Caco-2 (cell line): ENCODE measurements around the gene IL17F. TPM values are rescaled to one million over a fixed set of nuclear protein-coding genes. Genes with fewer than 3 reads are reported as not detected.

Experiments used
- BruUV-seq: library from RNA; stranded (reverse); fragments of 400-500 nt; replicated peaks from 2 replicates; lab custom pipeline; 2021; lab: Mats Ljungman, UMichigan
- CTCF ChIA-PET: fragments of 300-600 bp; sonication (Branson Sonifier 250); formaldehyde crosslinking; loops from one replicate; lab custom pipeline; 2022; ENCODE audit warnings: antibody characterized with exemption; lab: Charles Lee
- POLR2A ChIA-PET: fragments of 300-600 bp; sonication (Branson Sonifier 250); formaldehyde crosslinking; loops from one replicate; lab custom pipeline; 2022; ENCODE audit warnings: antibody characterized with exemption; lab: Charles Lee
- DNase-seq, 2 experiments: peaks; one replicate each; pipeline versions ENCODE4 v3.0.0 to v3.0.0-alpha.2; 2020 to 2022
- H3K27me3 ChIP-seq: replicated peaks from 2 replicates; pipeline ENCODE4 v1.6.0; 2011; ENCODE audit warnings: low read length; ENCODE audit not compliant: control insufficient read depth, insufficient read depth
- H3K36me3 ChIP-seq: 2 replicates; pipeline ENCODE4 v1.5.1; 2011; ENCODE audit warnings: low read length; ENCODE audit not compliant: control insufficient read depth, insufficient read depth
- H3K4me1 ChIP-seq: fragments of 250-450 bp; sonication (Bioruptor Pico); 2 replicates; pipeline ENCODE4 v1.5.1; 2020; ENCODE audit warnings: mild to moderate bottlenecking
- H3K4me3 ChIP-seq: 2 replicates; pipeline ENCODE4 v1.5.1; 2011; ENCODE audit warnings: low read depth, mild to moderate bottlenecking, control low read depth, low read length
- H3K9me3 ChIP-seq: fragments of 250-450 bp; sonication (Bioruptor Pico); 2 replicates; pipeline ENCODE4 v1.5.1; 2020; ENCODE audit warnings: mild to moderate bottlenecking, moderate library complexity
- H3K27ac Mint-ChIP-seq: one replicate; pipeline ENCODE4 v1.8.0; 2022; ENCODE audit warnings: mixed read lengths; ENCODE audit not compliant: unreplicated experiment
- H3K27me3 Mint-ChIP-seq: one replicate; pipeline ENCODE4 v1.8.0; 2022; ENCODE audit warnings: mixed read lengths; ENCODE audit not compliant: insufficient read depth, unreplicated experiment
- H3K36me3 Mint-ChIP-seq: one replicate; pipeline ENCODE4 v1.8.0; 2022; ENCODE audit warnings: mild to moderate bottlenecking, mixed read lengths; ENCODE audit not compliant: insufficient read depth, unreplicated experiment
- H3K4me1 Mint-ChIP-seq: one replicate; pipeline ENCODE4 v1.8.0; 2022; ENCODE audit warnings: low read depth, mixed read lengths; ENCODE audit not compliant: unreplicated experiment
- H3K4me3 Mint-ChIP-seq: one replicate; pipeline ENCODE4 v1.8.0; 2022; ENCODE audit warnings: mild to moderate bottlenecking, moderate library complexity, mixed read lengths; ENCODE audit not compliant: unreplicated experiment
- H3K9me3 Mint-ChIP-seq: one replicate; pipeline ENCODE4 v1.8.0; 2022; ENCODE audit warnings: mixed read lengths; ENCODE audit not compliant: unreplicated experiment
- CTCF ChIP-seq, 2 experiments: fragments of 200-600 bp in 1 of 2; IDR thresholded peaks; 1 replicate in 1 of 2; 2 replicates in 1 of 2; pipeline versions ENCODE4 v1.5.1 to v1.8.0; 2011 to 2022; ENCODE audit warnings: antibody characterized with exemption in 1 of 2, control low read depth in 1 of 2, inconsistent platforms in 1 of 2, low read depth in 1 of 2, low read length in 1 of 2, mild to moderate bottlenecking in 1 of 2, moderate library complexity in 1 of 2; ENCODE audit not compliant: insufficient read depth in 1 of 2, severe bottlenecking in 1 of 2, unreplicated experiment in 1 of 2
- intact Hi-C: fragments of 100-400 bp; cut with micrococcal nuclease; formaldehyde crosslinking; loops from one replicate; pipeline ENCODE4 v1.10.0; 2022; ENCODE audit not compliant: unreplicated experiment
- total RNA-seq: library from RNA; stranded (reverse); gene quantifications from 2 replicates; pipeline ENCODE4 v1.2.3, GENCODE V29; 2022

The IL17F gene
- total RNA-seq, 1 experiment from 2014 or later: not detected

DNA sequence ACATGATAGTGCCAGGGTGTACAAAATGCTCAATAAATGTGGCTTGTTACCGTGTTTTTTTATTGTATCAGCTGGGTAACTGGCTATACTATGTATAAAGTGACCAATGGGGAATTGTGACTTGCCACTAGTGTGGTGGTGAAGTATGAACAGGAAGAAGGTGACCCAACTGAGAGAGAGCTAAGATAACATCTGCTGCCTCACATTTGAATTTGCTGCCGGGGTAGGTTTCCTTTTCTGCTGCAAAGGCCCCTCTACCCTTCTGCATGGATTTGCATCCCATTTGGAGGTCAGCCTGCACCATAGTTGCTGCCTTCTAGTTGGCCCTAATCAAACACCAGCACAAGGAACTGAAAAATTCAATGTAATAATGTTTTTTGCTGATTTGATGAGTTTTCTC, 34.1 kb downstream of the IL17F start:
- no peaks in the 10 kb centered on the region for H3K9me3 ChIP-seq
- intact Hi-C loops: no loop called here
- DNase-seq: no peak
- Mint-ChIP-seq H3K36me3 (no peaks in the 10 kb centered on the region), H3K27me3 (peaks cover 10% of the 10 kb centered on the region), H3K4me1 (no peaks in the 10 kb centered on the region), H3K4me3 (no peak overlapping the region), H3K9me3 (no peaks in the 10 kb centered on the region), H3K27ac (no peak overlapping the region)
- BruUV-seq: no TSS peak
- TF ChIP-seq CTCF (IDR thresholded peaks at IDR 0.05; ENCODE audit: insufficient read depth in 1 of 2, low read depth in 1 of 2, low read length in 1 of 2, severe bottlenecking in 1 of 2, unreplicated experiment in 1 of 2): no peak
- ChIA-PET POLR2A (no interaction called here), CTCF (no interaction called here)
- H3K36me3 ChIP-seq: no peaks in the 10 kb centered on the region
- no peaks in the 10 kb centered on the region for H3K4me1 ChIP-seq
- no peak overlapping the region for H3K4me3 ChIP-seq
- H3K27me3 ChIP-seq: no peaks in the 10 kb centered on the region

GRCh38 chr6:52209770-52210169, 34.5 kb downstream of the IL17F start:
- BruUV-seq: no TSS peak
- CTCF ChIA-PET: no interaction called here

GRCh38 chr6:52208612-52209011, 35.7 kb downstream of the IL17F start:
- Mint-ChIP-seq H3K36me3 (no peaks in the 10 kb centered on the region), H3K4me1 (no peaks in the 10 kb centered on the region), H3K4me3 (no peak overlapping the region), H3K9me3 (peaks cover under 1% of the 10 kb centered on the region), H3K27ac (no peak overlapping the region), H3K27me3 (peaks cover 10% of the 10 kb centered on the region)
- Histone ChIP-seq H3K4me3 (no peak overlapping the region), H3K4me1 (no peaks in the 10 kb centered on the region), H3K36me3 (no peaks in the 10 kb centered on the region), H3K9me3 (no peaks in the 10 kb centered on the region), H3K27me3 (no peaks in the 10 kb centered on the region)
- DNase-seq: no peak
- no peak for TF ChIP-seq CTCF (IDR thresholded peaks at IDR 0.05; ENCODE audit: insufficient read depth in 1 of 2, low read depth in 1 of 2, low read length in 1 of 2, severe bottlenecking in 1 of 2, unreplicated experiment in 1 of 2)
- POLR2A ChIA-PET: no interaction called here
- CTCF ChIA-PET: no interaction called here
- BruUV-seq: no TSS peak
- intact Hi-C loops: loop anchor here (5.0 kb wide), 1 partner anchor 109 kb away; no protein-coding TSS in a partner anchor

More at GRCh38 chr6:52209770-52210169, 34.5 kb downstream of the IL17F start:
- no peak for DNase-seq
- Mint-ChIP-seq H3K27ac (no peak overlapping the region), H3K36me3 (no peaks in the 10 kb centered on the region), H3K4me3 (no peak overlapping the region), H3K27me3 (peaks cover 10% of the 10 kb centered on the region), H3K4me1 (no peaks in the 10 kb centered on the region), H3K9me3 (no peaks in the 10 kb centered on the region)
- H3K4me3 ChIP-seq: no peak overlapping the region
- POLR2A ChIA-PET: no interaction called here
- H3K4me1 ChIP-seq: no peaks in the 10 kb centered on the region
- intact Hi-C loops: loop anchor here (5.0 kb wide), 1 partner anchor 108 kb away; no protein-coding TSS in a partner anchor
- no peak for TF ChIP-seq CTCF (IDR thresholded peaks at IDR 0.05; ENCODE audit: insufficient read depth in 1 of 2, low read depth in 1 of 2, low read length in 1 of 2, severe bottlenecking in 1 of 2, unreplicated experiment in 1 of 2)
- no peaks in the 10 kb centered on the region for H3K9me3 ChIP-seq
- no peaks in the 10 kb centered on the region for H3K36me3 ChIP-seq
- H3K27me3 ChIP-seq: no peaks in the 10 kb centered on the region
